CD4-positive, alpha-beta T cell treated with Interleukin-2 at 100 ng/mL for 4 hours (primary cell): Measurements from ENCODE around the gene RHBDL1.
"Not testable (repeated sequence)": the region's sequence is repeated elsewhere in the genome, so short reads cannot be mapped to it uniquely, and the experiment has no call there.

Source experiments
- DNase-seq: peaks from one replicate; pipeline ENCODE4 v3.0.0-alpha.2; 2020; ENCODE audit warnings: low spot score

The RHBDL1 gene

DNA sequence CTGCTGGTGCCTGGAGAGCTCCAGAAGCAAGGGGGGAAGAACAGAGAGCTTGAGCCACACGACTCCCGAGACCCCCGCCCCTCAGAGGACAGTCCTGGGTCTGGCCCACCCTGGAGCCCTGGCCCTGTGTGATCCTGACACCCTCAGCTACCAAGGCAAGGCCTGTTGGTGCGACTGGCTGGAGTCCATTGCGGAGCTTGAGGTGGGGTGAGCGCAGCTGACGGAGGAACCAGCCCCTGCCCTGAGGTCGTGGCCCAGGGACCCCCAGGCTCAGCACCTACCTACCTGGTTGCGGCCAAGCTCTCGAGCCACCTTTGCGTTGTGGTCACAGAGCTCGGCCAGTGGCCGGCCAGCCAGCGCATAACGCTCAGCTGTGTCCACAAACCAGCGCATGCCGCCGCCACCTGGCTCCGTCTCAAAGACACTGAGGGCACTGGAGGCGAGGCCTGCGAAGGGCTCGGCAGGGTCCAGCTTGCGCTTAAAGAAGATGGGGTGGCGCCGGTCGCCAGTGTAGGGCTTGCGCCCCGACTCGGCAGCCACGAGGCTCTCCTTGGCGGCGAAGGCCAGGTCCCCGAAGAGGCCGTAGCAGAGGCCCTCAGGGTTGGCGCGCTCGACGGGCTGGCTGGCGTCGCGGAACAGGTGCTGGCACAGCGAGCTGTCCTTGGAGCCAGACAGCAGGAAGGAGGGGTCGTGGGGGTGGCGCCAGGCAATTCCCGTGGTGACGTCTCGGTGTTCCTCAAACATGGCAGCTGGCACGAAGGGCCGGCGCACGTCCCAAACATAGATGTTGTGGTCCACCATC is 11.2 kb downstream of the RHBDL1 start:
- no peak for DNase-seq

DNA sequence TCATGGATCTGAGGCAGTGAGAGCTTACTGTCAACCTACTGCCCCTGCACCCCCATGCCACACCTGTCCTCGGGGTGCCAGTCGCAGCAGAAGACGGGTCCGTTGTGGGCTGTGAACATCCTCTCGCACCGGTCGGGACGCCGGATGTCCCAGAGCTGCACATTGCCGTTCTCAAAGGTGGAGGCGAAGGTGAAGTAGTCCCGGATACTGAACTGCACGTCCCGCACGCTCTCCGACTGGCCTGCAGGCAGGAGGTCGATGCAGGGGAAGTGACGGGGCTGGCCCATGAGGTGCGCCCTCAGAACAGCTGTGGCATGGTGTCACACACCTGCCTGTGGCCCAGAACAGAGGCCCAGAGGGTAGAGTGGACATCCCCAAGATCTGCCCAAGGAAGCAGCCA is 12.0 kb downstream of the RHBDL1 start:
- no peak for DNase-seq

DNA sequence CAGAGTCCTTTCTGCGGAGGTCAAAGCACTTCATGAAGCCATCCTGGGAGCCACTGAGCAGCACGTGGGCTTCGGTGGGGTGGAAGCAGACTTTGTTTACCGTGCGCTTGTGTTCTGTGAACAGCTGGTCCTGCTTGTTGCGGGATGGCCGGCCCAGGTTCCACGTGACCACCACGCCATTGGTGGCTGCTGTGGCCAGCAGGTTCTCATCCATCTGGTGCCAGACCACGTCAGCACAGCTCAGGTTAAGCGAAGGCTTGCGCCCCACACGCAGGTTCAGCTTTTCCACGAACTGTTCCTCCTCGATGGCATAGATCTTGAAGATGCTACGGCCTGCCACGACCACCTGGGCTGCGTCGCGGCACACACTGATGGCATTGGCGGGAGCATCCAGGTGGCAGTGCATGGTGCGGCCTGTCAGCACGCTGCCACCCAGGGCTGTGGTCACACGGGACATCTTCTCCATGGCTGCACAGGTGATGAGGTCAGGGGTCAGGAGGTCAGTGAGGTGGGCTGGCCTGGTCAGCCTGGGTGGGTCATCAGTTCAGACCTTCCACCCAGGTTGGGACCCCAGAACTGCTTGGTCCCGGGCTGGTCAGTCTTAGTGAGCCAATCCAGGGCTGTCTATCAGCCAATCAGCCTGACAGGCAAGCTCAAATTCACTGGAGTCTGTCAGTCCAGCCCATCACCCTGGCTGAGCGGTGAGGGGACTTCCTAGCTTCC is 13.9 kb downstream of the RHBDL1 start:
- no peak for DNase-seq

DNA sequence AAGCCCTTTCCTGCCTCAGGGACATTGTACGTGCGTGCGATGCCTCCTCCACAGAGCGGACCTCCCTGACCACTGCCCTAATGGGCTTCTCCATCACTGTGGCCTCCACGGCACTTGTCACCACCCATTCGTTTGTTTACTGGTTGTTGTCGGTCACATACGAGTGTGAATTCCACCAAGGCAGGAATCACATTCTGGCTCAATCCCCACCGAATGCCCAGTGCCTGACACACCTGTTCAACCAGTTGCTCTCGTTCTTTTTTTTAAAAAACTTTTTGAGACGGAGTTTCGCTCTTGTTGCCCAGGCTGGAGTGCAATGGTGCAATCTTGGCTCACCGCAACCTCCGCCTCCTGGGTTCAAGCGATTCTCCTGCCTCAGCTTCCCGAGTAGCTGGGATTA is 15.8 kb downstream of the RHBDL1 start:
- not testable (repeated sequence) for DNase-seq

DNA sequence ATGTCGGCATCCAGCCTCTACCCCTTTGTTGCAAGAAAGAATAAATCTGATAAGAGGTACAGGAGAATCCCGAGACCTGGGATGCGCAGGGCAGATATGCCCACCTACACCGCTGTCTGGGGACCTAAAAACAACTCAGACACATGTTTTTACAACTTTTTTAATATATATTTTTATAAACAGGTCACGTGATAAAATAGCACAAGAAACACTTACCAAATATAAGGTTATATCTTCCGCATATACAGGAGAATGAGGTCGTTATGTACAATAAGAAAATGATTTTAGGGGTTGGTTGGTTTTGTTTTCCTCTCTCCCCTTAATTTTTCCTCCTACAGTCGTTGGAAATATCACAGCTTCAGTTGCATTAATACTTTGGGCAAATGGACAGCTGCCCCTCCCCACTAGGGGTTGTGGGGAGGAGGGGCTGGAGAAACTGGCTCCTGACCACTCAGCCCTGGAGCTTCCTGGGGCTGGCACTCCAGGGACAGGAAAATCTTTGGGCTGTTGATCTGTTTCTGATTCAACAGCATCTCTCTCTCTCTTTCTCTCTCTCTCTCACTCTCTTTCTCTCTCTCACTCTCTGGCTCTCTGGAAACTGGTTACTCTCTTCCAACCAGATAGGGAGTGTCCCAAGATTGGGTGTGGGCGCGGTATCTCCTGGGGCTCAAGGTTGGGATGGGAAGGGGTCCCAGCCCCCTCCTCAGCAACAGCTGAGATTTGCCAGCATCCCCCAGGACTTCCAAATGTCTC is 17.1 kb downstream of the RHBDL1 start:
- no peak for DNase-seq

DNA sequence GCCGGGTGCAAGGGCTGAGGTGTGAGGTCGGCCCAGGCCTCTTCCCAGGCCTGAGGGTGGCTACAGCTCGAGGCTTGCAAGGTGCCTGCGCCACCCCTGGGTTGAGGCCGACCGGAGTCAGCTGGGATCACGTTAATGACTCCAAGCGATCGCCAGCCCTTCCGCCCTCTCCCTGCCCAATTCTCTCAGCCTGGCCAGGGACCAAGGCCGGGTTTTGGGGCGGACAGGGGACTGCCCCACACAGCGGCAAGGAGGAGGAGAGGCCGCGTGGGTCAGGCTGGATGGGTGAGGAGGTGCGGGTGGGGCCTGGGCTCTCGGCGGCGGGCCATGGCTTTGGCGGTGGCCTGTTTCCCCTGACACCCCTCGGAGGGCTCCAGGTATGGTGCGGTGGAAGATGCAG is 17.9 kb downstream of the RHBDL1 start:
- no peak for DNase-seq

DNA sequence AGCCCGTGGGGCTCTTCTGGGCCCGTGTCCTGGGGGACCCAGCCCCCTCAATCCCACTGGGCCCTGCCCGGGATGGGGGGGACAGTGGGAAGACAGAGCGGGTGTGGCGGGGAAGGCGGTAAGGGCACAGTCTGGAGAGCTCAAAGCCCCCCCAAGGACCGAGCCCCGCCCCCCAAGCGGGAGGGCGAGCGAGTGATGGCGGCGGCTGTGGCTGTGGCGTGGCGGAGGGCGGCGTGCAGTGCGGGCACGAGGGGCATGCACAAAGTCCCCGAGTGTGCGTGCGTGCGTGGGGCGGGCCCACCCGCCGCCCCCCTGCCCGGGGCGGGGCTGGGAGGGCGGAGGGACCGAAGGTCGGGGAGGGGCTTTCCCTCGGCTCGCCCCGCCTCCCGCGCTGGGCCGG is 18.3 kb downstream of the RHBDL1 start:
- no peak for DNase-seq

DNA sequence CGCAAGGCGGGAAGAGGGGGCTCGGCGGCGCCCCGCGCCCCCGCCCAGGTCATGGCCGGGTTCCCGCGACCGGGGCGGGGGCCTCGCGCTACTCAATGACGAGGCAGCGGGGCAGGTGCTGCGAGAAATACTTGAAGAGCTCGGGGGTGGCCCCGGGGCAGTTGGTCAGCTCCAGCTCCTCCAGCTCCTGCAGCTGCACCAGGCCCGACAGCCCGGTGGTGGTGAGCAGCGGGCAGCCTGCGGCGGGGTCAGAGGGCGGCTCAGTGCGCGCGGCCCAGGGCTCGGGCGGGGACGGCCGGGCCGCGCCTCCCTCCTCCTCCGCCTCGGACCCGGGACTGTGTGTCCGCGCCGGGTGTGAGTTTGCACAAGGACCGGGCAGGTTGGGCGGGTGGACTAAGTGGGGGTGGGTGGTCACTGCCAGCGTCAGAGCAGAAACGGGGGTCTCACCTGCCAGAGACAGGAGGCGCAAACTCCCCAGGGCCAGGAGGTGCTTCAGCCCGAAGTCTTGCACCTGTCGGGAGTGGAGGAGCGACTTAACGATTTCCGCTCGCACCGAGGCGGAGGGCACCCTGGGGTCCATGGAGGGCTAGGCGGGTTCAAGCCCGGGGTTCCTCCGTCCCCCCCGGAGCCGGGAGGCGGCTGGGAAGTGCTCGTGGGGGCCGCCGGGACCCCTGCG is 18.9 kb downstream of the RHBDL1 start:
- no peak for DNase-seq

DNA sequence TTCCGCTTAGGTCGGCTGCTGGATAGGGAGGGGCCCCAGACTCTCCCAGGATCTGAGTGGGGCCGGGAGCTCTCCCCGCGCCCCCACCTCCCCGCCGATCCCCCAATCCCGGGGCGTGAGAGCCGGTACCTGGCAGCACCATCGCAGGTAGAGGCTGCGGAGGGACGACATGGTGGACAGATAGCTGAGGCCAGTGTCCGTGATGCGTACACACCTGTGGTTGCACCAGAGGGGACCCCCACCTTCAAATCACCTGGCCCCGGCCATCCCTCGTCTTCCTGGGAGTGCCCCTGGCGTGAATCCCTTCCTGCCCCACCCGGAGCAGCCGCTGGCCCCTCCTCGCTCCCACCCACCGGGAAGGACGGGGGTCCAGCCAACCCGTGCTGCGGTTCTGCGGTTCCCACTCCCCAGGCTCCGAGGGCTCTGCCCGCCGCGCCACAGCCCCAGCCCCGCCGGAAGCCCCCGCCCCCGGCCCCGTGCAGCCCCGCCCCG is 19.4 kb downstream of the RHBDL1 start:
- no peak for DNase-seq

DNA sequence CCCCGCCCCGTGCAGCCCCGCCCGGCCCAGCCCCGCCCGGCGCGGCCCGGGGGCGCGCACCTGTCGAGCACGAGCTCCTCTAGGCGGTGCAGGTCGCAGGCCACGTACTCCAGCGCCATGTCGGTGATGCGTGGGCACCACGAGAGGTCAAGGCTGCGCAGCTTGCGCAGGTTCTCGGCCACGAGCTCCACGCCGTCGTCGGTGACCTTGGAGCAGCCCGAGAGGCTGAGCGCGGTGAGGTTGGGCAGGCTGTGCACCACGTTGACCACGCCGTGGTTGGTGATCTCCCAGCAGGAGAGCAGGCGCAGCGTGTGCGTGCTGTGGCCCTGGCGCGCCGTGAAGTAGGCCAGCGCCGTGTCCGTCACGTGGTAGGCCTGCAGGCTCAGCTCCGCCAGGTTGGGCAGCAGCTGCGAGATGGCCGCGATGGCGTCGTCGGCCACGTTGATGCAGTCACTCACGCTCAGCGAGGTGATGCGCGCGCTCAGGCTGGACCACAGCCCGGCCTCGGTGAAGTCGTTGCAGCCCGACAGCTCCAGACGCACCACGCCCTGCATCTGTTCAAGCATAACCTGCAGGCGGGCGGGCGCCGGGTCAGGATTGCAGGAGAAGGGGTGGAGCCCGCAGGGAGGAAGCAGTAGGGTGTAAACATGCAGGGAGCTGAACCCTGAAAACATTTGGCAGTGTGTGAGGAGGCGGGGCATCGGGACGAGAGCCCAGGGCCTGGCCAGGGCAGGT is 20.1 kb downstream of the RHBDL1 start:
- peak; percentile 69 for DNase-seq

DNA sequence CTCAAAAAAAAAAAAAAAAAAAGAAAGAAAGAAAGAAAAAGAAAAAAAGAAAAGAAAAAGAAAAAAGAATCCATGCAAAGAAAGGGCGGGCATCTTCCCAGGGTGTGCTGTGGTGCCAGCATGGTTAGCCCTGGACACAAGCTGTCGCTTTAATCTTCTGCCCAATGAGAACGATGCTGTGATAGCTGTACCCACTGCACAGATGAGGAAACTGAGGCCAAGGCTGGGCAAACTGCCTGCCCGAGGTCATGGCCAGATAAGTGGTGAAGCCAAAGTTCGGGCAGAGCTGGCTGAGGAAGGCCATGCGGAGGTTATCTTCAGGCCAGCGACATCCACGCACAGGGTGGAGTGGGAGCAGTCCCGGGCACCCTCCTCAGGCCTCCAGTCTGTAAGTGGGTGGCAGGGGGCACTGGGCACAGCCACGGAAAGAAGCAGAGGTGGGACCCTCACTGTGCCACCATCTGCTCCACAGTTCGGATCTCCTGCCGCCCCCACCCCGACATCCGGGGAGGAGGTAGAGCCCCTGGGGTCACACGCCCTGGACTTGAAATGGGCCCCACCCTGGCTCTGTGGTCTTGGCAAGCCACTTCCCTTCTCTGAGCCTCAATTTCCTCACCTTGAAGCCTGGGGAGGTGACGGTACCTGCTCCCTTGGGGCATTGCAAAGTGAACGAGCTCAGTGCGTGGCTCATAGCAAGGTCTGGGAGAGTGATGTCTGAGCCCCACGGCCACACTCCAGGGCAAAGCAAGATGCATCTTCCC is 23.6 kb downstream of the RHBDL1 start:
- no peak for DNase-seq

DNA sequence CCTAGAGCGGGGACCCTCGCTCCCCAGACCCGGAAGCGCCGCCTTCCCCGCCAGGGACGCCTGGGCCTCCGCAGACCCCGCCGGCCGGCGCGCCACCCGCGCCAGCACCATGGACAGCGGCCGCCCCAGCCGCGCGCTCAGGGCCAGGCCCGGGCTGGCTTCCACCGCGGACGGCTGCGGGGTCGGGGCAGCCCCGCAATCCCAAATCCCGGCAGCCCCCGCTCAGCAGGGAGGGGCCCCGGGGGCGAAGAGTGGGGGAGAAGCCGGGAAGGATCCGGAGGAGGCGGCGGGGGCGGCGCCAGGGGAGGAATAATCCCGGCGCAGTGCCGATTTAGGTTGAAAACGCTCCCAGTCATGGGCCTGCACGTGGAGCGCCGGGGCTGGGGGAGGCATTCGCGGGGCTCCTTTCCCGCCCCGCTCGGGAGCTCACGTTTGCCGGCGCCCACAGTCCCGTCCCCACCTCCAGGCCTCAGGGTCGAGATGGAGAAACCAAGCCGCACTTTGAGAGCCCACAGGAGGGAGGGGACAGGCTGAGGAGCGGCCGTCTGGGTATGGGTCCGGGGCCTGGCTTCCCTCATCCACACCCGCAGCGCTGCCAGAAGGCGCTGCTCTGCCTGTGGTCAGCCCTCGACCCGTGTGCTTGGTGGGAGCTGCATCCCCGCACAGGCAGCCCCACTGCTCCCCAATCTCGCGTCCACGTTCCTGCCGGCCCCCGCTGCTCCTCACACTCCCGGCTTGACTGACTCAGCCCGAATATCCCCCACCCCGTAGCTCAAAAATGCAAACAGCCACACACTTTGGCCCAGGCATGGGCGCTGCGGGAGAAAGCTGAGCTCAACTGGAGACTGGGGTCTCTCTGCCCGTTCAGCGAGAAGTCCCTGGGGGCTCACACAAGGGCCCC is 25.5 kb downstream of the RHBDL1 start:
- DNase-seq, result peak; percentile 52

DNA sequence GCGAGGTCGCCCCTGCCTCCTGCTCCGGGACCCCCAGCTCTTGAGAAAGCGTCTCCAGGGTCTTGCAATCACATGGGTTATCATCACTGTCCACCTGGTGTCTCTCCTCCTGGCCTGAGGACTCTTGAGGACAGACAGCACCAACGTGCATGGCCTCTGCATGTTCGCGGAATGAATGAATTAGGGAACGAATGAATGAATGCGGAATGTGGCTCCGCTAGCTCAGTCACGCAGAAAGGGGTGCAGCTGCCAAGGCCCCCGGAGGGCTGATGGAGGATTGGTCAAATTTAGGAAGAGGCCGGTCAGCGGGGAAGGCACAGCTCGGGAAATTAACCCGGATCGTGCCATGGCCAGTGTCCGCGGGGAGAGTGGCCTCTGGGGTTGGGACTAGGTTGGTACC is 26.9 kb downstream of the RHBDL1 start:
- no peak for DNase-seq

DNA sequence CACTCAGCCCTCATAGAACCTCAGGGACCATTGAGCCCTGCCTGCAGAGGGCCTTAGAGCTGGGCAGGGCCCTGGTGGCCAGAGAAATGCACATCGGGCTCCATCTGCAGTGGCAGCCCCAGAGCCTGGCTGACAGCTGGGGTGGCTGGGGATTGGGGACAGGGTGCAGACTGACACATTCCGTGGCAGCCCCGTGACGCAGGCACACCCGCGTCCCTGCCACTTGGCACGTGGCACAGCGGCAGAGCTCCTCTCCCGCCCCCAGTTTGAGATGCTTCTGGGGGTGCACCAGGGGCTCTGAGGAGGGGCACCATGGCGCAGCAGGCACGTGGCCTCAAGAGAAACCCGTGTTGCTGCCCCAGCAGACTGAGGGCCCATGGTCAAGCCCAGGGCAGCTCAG is 27.9 kb downstream of the RHBDL1 start:
- no peak for DNase-seq

DNA sequence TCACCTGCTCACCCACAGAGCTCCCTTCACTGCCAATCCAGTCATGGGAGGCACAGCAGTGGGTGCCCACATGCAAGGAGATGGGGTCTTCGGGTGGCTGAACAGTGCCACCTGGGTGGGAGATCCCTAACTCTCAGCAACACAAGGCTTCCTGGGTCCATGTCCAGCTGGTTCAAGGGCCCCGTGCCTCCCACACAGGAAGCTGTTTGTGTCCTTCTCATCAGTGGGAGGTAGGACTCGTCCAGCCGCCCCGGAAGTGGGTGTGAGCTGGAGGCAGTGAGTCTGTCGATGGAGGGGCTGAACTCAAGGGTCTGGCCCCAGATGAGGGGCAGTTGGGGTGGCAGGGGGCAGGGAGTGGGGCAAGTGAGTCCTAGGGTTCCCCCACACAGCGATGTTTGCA is 28.6 kb downstream of the RHBDL1 start:
- DNase-seq, result no peak

DNA sequence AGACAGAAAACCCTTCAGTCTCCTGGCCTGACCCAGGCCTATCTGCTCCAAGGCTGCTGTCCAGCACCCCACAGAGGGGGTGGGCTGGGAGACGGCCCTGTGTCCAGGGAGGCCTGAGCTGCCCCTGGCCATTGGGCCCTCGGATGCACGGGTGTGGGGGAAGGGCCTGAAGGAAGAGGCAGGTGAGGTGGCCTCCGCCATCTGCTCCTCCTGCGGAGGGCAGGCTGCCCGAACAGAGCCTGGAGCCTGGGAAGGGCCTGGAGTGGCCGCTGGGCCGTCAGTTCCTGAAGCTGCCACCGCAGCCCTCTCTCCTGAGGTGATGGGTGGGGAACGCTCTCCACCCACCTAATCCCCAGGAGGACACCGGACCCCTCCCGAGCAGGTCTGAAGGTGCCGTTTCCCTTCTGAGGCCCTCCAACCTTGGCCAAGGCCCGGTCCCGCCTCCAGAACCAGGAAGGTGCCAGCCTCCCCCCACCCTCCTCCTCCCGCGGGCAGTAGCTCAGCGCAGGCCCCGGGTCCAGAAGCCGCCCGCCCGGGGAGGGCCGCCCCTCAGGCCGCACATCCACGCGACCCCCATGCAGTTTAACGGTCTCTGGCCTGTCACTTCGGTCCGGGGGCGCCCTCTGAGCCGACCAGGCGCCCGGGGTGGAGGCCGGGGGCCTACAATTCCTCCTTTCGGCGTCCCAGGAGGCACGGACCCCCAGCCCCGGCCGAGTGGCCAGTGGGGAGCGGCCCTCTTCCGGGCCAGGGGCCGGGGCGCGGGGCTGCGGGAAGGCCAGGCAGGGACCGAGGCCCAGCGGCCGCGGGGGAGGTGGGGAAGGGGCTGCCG is 29.3 kb downstream of the RHBDL1 start:
- no peak for DNase-seq

DNA sequence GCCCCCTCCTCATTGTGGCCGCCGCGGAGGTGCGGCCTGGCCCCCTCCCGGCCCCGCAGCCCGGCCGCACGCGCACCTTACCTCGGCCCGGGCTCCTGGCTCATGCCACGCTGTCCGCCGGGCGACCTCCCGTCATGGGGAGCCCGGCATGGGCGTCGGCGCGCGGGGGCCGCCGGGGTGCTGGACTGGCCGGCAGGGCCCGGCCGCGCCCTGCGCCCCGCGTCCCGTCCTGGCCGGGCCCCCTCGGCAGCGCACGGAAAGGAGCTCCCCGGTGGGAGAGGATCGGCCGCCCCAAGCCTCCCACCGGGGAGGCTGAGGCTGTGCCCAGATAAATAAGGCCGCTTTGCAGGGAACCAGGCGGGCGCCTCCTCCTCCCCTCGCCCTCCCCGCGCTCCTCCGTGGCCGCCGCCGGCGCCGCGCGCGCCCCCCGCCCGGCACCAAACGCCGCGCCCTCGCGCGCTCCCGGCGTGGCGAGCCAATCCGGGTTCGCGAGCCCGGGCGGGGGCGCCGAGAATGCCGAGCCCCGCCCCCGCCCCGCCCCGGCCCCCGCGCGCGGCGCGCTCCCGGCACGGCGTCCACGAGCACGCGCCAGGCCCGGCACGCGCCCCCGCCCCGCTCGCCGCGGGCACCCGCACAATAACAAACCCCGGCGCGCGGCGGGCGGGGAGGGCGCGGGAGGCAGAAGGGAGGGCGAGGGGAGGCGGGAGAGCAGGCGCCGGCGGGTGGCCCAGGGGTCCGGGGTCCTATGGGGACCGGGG is 30.1 kb downstream of the RHBDL1 start, which contains the start of gene FBXL16:
TSS of gene FBXL16 (minus strand) at position 371 of the 758 bp plus-strand sequence. CDS start 8,396 bp downstream, outside the sequence.
- no peak for DNase-seq
